Measurements from ENCODE around the gene LMO2.

LMO2 gene

DNA sequence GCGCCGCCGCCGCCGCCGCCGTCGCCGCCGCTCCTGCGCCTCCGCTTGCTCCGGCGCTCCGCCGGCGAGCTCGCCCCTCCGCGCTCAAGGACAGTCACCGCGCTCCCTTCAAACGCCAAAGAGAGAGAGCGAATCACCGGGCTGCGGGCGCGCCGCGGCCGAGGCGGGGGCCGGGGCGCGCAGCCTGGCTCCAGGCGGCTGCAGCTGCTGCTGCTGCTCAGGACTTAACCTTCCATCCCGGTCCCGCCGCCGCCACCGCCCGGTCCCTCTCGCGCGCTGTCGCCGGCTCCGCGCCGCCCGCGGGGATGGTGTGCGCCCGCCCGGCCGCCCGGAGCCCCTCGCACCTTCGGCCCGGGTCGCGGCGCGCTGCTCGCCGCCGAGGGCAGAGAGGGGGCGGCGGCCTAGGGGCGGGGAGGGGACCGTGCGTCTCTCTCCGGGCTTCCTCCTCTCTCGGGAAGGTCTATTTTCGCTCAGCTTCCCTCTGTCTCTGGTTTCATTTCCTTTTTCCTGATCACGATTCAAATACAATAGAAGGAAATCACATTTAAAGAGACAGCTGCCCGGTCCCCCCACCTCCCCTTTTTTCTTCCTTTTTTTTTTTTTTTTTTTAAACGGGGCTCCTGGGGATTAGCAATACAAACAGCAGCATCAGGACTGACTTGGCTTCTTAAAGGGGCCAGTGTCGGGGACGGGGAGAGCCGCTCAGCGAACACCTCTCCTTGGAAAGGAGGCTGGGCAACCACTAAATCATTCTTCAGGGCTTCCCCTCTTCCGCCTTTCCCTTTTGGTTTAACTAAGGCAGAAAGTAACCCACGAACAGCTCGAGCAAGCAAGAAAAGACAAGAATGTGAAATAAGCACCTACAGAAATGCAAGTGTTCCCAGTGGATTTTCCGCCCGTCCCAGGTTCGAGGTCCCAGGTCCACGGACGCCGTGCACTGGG is 22.1 kb downstream of the LMO2 start:
- no peak for TF ChIP-seq POLR2A (IDR thresholded peaks at IDR 0.05; ENCODE audit: low read depth, low read length)
- FAIRE-seq, result no peak
- peak; percentile 40 for DNase-seq (ENCODE audit: insufficient read length, low spot score)

GRCh38 chr11:33868647-33869461 is 23.0 kb downstream of the LMO2 start:
- TF ChIP-seq POLR2A (IDR thresholded peaks at IDR 0.05; ENCODE audit: low read depth, low read length), result no peak
- DNase-seq (ENCODE audit: insufficient read length, low spot score) (no peak), FAIRE-seq (no peak)

DNA sequence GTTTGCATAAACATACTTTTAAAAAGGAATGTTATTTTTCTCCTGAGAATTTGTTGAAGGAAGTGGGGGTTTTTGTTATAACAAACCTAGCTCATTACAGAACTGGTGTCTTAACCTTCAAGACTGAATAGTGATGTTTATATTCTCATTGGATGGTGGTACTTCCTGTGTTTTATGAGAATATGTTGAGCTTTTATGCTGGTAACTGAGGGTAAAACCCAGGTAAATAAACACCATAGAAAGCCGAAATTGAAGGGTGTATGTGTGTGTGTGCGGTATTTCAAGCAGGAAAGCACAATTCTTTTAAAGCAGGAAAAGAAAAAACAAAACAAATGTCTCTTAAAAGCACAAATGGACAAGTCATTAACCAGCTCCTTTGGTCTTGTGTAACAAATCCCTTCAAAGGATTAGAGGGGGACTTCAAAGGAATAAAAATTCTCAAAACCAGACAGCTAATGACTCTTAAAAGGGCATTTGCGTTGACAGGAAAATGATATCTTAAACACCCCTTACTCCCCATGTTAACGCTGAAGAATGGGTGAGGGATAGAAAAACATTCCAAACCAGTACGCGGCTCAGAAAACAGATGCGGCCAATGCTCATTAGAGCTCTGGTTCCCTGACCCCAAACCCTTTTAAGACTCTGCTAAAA is 23.8 kb downstream of the LMO2 start:
- TF ChIP-seq POLR2A (IDR thresholded peaks at IDR 0.05; ENCODE audit: low read depth, low read length), result no peak

DNA sequence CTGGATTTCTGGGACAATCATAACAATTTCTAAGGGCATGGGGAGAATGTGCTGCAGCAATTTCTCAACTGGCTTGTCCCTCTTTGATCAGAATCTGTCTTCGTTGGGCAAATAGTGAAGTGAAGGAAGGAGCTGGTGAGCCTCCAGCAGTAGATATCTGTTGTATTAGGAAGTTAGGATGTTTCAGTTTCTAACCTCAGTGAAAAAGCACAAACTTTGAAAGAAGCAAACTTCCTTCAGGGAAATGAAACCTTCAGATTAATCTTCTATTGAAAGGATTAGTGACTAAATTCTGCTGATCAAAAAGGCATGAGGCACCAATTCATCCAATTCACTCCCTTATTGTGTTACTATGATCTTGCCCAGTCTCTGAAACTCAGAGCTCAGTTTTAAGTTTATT is 24.3 kb downstream of the LMO2 start:
- FAIRE-seq (no peak), DNase-seq (ENCODE audit: insufficient read length, low spot score) (no peak)
- TF ChIP-seq POLR2A (IDR thresholded peaks at IDR 0.05; ENCODE audit: low read depth, low read length), result no peak

More for the DNA sequence above, 23.8 kb downstream of the LMO2 start:
- DNase-seq (ENCODE audit: insufficient read length, low spot score) (no peak), FAIRE-seq (no peak)

GRCh38 chr11:33866936-33867335 is 24.9 kb downstream of the LMO2 start:
- no peak for FAIRE-seq
- no peak for TF ChIP-seq POLR2A (IDR thresholded peaks at IDR 0.05; ENCODE audit: low read depth, low read length)
- no peak for DNase-seq (ENCODE audit: insufficient read length, low spot score)

- no peak for DNase-seq (ENCODE audit: insufficient read length, low spot score)
- no peak for TF ChIP-seq POLR2A (IDR thresholded peaks at IDR 0.05; ENCODE audit: low read depth, low read length)
- FAIRE-seq, result no peak
Observed at GRCh38 chr11:33864479-33864878, 27.4 kb downstream of the LMO2 start.

GRCh38 chr11:33863418-33864172 is 28.3 kb downstream of the LMO2 start:
- DNase-seq (ENCODE audit: insufficient read length, low spot score), result no peak
- no peak for TF ChIP-seq POLR2A (IDR thresholded peaks at IDR 0.05; ENCODE audit: low read depth, low read length)
- no peak for FAIRE-seq

DNA sequence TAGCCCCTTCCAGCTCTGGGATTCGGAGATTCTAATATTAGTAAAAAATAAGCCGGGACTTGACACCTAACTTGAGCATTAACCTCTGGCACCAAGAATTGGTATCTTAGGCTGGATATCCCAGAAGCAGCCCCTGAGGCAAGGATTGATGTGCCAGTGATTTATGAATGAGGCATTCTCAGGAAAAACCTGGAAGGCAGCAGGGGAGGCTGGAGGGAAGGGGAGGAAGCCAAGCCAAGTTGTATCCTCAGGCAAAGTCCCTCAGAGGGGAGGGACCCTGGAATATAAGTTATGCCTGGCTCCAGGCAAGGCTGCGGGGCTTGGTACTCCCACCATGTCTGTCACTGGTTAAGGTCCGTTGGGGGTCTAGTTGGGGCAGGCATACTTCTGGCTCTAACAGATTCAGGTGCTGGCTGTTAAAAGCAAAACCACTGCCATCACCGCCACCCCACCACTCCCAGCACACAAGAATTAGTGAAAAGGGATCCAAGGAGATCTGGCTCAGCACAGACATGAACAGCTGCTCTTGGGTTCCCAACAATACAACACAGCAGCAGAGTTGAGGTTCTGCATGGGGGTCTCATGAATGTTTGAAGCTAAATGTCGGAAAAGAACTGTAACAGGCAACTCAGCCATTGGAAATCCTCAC is 29.8 kb downstream of the LMO2 start:
- DNase-seq (ENCODE audit: insufficient read length, low spot score) (no peak), FAIRE-seq (no peak)
- TF ChIP-seq POLR2A (IDR thresholded peaks at IDR 0.05; ENCODE audit: low read depth, low read length), result no peak

DNA sequence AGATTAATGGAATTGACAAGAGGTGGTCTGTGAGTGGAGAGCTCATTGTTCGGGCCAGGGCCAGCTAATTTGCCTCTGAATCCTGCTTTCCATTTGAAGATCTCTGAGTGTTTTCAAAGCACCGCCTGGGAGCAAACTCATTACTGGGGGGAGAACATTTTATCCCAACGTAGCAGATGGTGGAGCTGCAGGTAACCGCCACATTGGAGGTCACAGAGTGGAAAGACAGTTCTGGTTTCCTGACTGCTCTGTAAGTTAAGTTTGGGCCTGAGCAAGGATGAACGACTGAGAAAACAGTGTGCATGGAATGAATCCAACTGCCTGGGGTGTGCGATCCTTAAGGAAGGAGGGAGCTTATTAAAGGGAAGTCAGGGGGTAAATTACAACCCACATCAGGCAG is 30.5 kb downstream of the LMO2 start:
- no peak for FAIRE-seq
- no peak for DNase-seq (ENCODE audit: insufficient read length, low spot score)
- TF ChIP-seq POLR2A (IDR thresholded peaks at IDR 0.05; ENCODE audit: low read depth, low read length), result no peak

DNA sequence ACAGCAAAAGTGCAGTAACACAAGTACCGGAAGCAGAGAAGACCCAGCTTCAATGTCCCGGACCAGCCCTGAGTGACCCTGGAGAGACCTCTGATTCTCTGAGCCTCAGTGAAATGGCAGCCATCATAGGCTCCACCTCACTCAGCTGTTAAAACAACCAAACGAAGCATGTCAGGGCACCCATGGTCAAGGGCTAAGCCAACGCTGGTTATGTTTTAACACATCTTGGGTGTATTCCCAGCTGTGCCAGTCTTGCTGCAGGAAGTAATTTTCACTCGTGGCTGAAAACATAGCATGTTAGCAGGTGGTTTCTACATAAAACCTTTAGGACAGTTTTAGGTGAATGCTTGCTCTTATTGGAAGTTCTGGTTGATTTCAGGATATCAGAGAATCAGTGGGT is 30.9 kb downstream of the LMO2 start:
- DNase-seq (ENCODE audit: insufficient read length, low spot score) (no peak), FAIRE-seq (no peak)
- no peak for TF ChIP-seq POLR2A (IDR thresholded peaks at IDR 0.05; ENCODE audit: low read depth, low read length)

GRCh38 chr11:33859306-33859705 is 32.6 kb downstream of the LMO2 start:
- no peak for TF ChIP-seq POLR2A (IDR thresholded peaks at IDR 0.05; ENCODE audit: low read depth, low read length)
- DNase-seq (ENCODE audit: insufficient read length, low spot score) (no peak), FAIRE-seq (no peak)

- FAIRE-seq (no peak), DNase-seq (ENCODE audit: insufficient read length, low spot score) (peak; percentile 52)
- TF ChIP-seq POLR2A (IDR thresholded peaks at IDR 0.05; ENCODE audit: low read depth, low read length), result no peak
Observed at GRCh38 chr11:33857933-33858371, 33.9 kb downstream of the LMO2 start.

- TF ChIP-seq POLR2A (IDR thresholded peaks at IDR 0.05; ENCODE audit: low read depth, low read length), result no peak
- no peak for FAIRE-seq
- DNase-seq (ENCODE audit: insufficient read length, low spot score), result no peak
Observed at GRCh38 chr11:33855500-33855899, 36.4 kb downstream of the LMO2 start.

Data from H54 (cell line).